Astrocyte (in vitro differentiated cells and primary cell): ENCODE results near the gene FAM156B.

ENCODE experiments used
- CTCF ChIP-seq: IDR thresholded peaks from 2 replicates; pipeline ENCODE4 v1.5.1; 2011; ENCODE audit warnings: low read depth, mild to moderate bottlenecking, inconsistent platforms, low read length, moderate library complexity; ENCODE audit not compliant: insufficient read depth
- EZH2 ChIP-seq: IDR thresholded peaks from 2 replicates; pipeline ENCODE4 v1.6.1; 2012; ENCODE audit warnings: mild to moderate bottlenecking, low read length, inconsistent platforms; ENCODE audit not compliant: insufficient read depth

- TF ChIP-seq CTCF = no peak
- no peak for TF ChIP-seq EZH2
These were observed 22.5 kb upstream of the FAM156B start for GRCh38 chrX:52874661-52875060.
